Vagina (tissue), 2 donors: Measurements from ENCODE around the gene TSC22D2.

Experiments
- CTCF ChIP-seq, 3 experiments: fragments of 450-650 bp in 2 of 3; fragments of 200-600 bp in 1 of 3; sonication (generic) in 1 of 3; IDR thresholded peaks; one replicate each; pipeline ENCODE4 v1.5.1; 2017 to 2019; ENCODE audit warnings: antibody characterized with exemption in 3 of 3, mild to moderate bottlenecking in 2 of 3, moderate library complexity in 2 of 3
- POLR2A ChIP-seq, 2 donors: fragments of 450-650 bp; IDR thresholded peaks; one replicate each; pipeline ENCODE4 v1.6.1; 2017; ENCODE audit warnings: antibody characterized with exemption in 2 of 2, mild to moderate bottlenecking in 2 of 2, moderate library complexity in 2 of 2

GRCh38 chr3:150422907-150423306, 14.8 kb downstream of the TSC22D2 start:
- no peak for TF ChIP-seq CTCF (IDR thresholded peaks at IDR 0.05)
- no peak for TF ChIP-seq POLR2A (IDR thresholded peaks at IDR 0.05)
